H1 (cell line): ENCODE measurements around the gene ASMTL. TPM values are rescaled to one million over a fixed set of nuclear protein-coding genes. Genes with fewer than 3 reads are reported as not detected.
"Not testable (repeated sequence)": the region's sequence is repeated elsewhere in the genome, so short reads cannot be mapped to it uniquely, and the experiment has no call there.

Source experiments
- CTCF ChIA-PET: fragments of 300-600 bp; sonication (Branson Sonifier 250); formaldehyde crosslinking; loops from one replicate; lab custom pipeline; 2021; ENCODE audit not compliant: partially characterized antibody; lab: Charles Lee
- POLR2A ChIA-PET: fragments of 300-600 bp; sonication (Branson Sonifier 250); formaldehyde crosslinking; loops from one replicate; lab custom pipeline; 2021; ENCODE audit warnings: inconsistent platforms; ENCODE audit not compliant: partially characterized antibody; lab: Charles Lee
- DNase-seq, 2 experiments: peaks; one replicate each; pipeline versions ENCODE4 v3.0.0 to v3.0.0-alpha.2; 2010 to 2022; ENCODE audit warnings: low spot score in 2 of 2, low read depth in 1 of 2, mixed read lengths in 1 of 2
- FAIRE-seq: peaks from 2 replicates; lab custom pipeline; 2011; peaks lifted over from hg19 to GRCh38; lab: Jason Lieb, UNC
- H2AFZ ChIP-seq: 2 replicates; pipeline ENCODE4 v1.8.1; 2012; ENCODE audit warnings: low read length, inconsistent platforms
- H2AK5ac ChIP-seq: 2 replicates; pipeline ENCODE4 v1.6.1; 2013; ENCODE audit warnings: low read depth, low read length
- H2BK120ac ChIP-seq: replicated peaks from 2 replicates; pipeline ENCODE3; 2013; ENCODE audit warnings: low read depth, low read length, inconsistent platforms
- H2BK12ac ChIP-seq: 2 replicates; pipeline ENCODE4 v1.6.1; 2013; ENCODE audit warnings: low read depth, low read length
- H2BK15ac ChIP-seq: 2 replicates; pipeline ENCODE4 v1.6.1; 2013; ENCODE audit warnings: low read length
- H2BK20ac ChIP-seq: 2 replicates; pipeline ENCODE4 v1.6.1; 2013; ENCODE audit warnings: low read length
- H2BK5ac ChIP-seq: 2 replicates; pipeline ENCODE4 v1.6.1; 2013; ENCODE audit warnings: low read depth, low read length
- H3K14ac ChIP-seq: 2 replicates; pipeline ENCODE4 v1.6.1; 2013; ENCODE audit warnings: inconsistent platforms; ENCODE audit not compliant: insufficient read length
- H3K18ac ChIP-seq: 2 replicates; pipeline ENCODE4 v1.6.1; 2013; ENCODE audit warnings: low read length; ENCODE audit errors: extremely low read depth
- H3K23ac ChIP-seq: 2 replicates; pipeline ENCODE4 v1.6.1; 2013; ENCODE audit warnings: inconsistent platforms; ENCODE audit not compliant: insufficient read length
- H3K23me2 ChIP-seq: 2 replicates; pipeline ENCODE4 v1.6.1; 2013; ENCODE audit warnings: low read depth, low read length
- H3K27ac ChIP-seq: 2 replicates; pipeline ENCODE4 v1.6.1; 2011; ENCODE audit warnings: low read depth, low read length, inconsistent platforms
- H3K27me3 ChIP-seq, 4 experiments: replicated peaks in 1 of 4; 1 replicate in 1 of 4; 2 replicates in 3 of 4; pipeline versions ENCODE4 v1.6.1 to v1.8.1; 2011 to 2013; ENCODE audit warnings: low read length in 3 of 4, mild to moderate bottlenecking in 3 of 4, inconsistent platforms in 2 of 4, mixed read lengths in 2 of 4, moderate library complexity in 1 of 4; ENCODE audit not compliant: control insufficient read depth in 3 of 4, insufficient read depth in 3 of 4; ENCODE audit errors: extremely low read depth in 1 of 4
- H3K36me3 ChIP-seq, 4 experiments: 2 replicates each; pipeline versions ENCODE4 v1.6.1 to v1.8.1; 2011 to 2013; ENCODE audit warnings: mild to moderate bottlenecking in 4 of 4, low read length in 3 of 4, moderate library complexity in 2 of 4, control low read depth in 1 of 4, inconsistent platforms in 1 of 4; ENCODE audit not compliant: insufficient read depth in 4 of 4, control insufficient read depth in 2 of 4
- H3K4ac ChIP-seq: replicated peaks from 2 replicates; pipeline ENCODE3; 2013; ENCODE audit warnings: low read length, low read depth, mixed read lengths, inconsistent platforms; ENCODE audit not compliant: insufficient read length
- H3K4me1 ChIP-seq, 4 experiments: replicated peaks in 1 of 4; 1 replicate in 1 of 4; 2 replicates in 3 of 4; pipeline versions ENCODE4 v1.6.1 to v1.8.1; 2011 to 2013; ENCODE audit warnings: low read length in 3 of 4, inconsistent platforms in 2 of 4, mixed read lengths in 1 of 4; ENCODE audit not compliant: insufficient read depth in 4 of 4, control insufficient read depth in 3 of 4
- H3K4me2 ChIP-seq, 2 experiments: 2 replicates each; pipeline versions ENCODE4 v1.6.1 to v1.8.1; 2011 to 2013; ENCODE audit warnings: low read depth in 2 of 2, low read length in 2 of 2, control low read depth in 1 of 2, inconsistent platforms in 1 of 2, mild to moderate bottlenecking in 1 of 2; ENCODE audit not compliant: insufficient read depth in 1 of 2
- H3K4me3 ChIP-seq, 4 experiments: fragments of 200-600, 300-600 bp in 1 of 4; sonication (generic), shearing (Covaris generic), sonication (Bioruptor Twin) in 1 of 4; 2 replicates each; pipeline versions ENCODE4 v1.5.1 to v1.8.1; 2011 to 2016; ENCODE audit warnings: low read length in 4 of 4, low read depth in 3 of 4, control low read depth in 2 of 4, inconsistent platforms in 2 of 4, mild to moderate bottlenecking in 2 of 4, mixed read lengths in 1 of 4, moderate library complexity in 1 of 4; ENCODE audit not compliant: insufficient read depth in 2 of 4; ENCODE audit errors: extremely low read depth in 1 of 4
- H3K56ac ChIP-seq: replicated peaks from 2 replicates; pipeline ENCODE3; 2013; ENCODE audit warnings: low read depth, mild to moderate bottlenecking, mixed read lengths, low read length, inconsistent platforms; ENCODE audit not compliant: insufficient read length
- H3K79me1 ChIP-seq: 2 replicates; pipeline ENCODE4 v1.6.1; 2013; ENCODE audit warnings: low read depth, low read length, control low read depth
- H3K79me2 ChIP-seq, 2 experiments: 2 replicates each; pipeline versions ENCODE4 v1.6.1 to v1.8.1; 2012 to 2013; ENCODE audit warnings: low read length in 2 of 2, mild to moderate bottlenecking in 2 of 2, inconsistent platforms in 1 of 2; ENCODE audit not compliant: insufficient read depth in 2 of 2, control insufficient read depth in 1 of 2
- H3K9ac ChIP-seq, 4 experiments: replicated peaks in 1 of 4; 1 replicate in 1 of 4; 2 replicates in 3 of 4; pipeline versions ENCODE4 v1.6.1 to v1.8.1; 2011 to 2013; ENCODE audit warnings: low read depth in 3 of 4, low read length in 3 of 4, control low read depth in 2 of 4, mild to moderate bottlenecking in 2 of 4, moderate library complexity in 2 of 4, inconsistent platforms in 1 of 4; ENCODE audit errors: extremely low read depth in 1 of 4
- H3K9me3 ChIP-seq, 2 experiments: 2 replicates each; pipeline versions ENCODE4 v1.6.1 to v1.8.1; 2012 to 2013; ENCODE audit warnings: mild to moderate bottlenecking in 2 of 2, moderate library complexity in 2 of 2, control low read depth in 1 of 2, inconsistent platforms in 1 of 2, low read depth in 1 of 2, low read length in 1 of 2, mixed read lengths in 1 of 2; ENCODE audit not compliant: insufficient read depth in 2 of 2
- H4K20me1 ChIP-seq, 2 experiments: replicated peaks in 1 of 2; 2 replicates each; pipeline versions ENCODE3 to v1.8.1; 2011 to 2013; ENCODE audit warnings: inconsistent platforms in 2 of 2, low read length in 2 of 2, mild to moderate bottlenecking in 1 of 2; ENCODE audit not compliant: insufficient read depth in 2 of 2, control insufficient read depth in 1 of 2
- H4K5ac ChIP-seq: 2 replicates; pipeline ENCODE4 v1.6.1; 2013; ENCODE audit warnings: low read length, low read depth, mixed read lengths, inconsistent platforms; ENCODE audit not compliant: insufficient read length
- H4K8ac ChIP-seq: 2 replicates; pipeline ENCODE4 v1.8.0; 2013; ENCODE audit warnings: mild to moderate bottlenecking, moderate library complexity, low read length, inconsistent platforms; ENCODE audit not compliant: insufficient read depth; ENCODE audit errors: extremely low read depth
- H4K91ac ChIP-seq: replicated peaks from 2 replicates; pipeline ENCODE3; 2013; ENCODE audit warnings: low read length, mixed read lengths, inconsistent platforms; ENCODE audit not compliant: insufficient read length
- BACH1 ChIP-seq: IDR thresholded peaks from 2 replicates; pipeline ENCODE4 v1.6.1; 2012; ENCODE audit warnings: low read length, improper control_type of control experiment
- CREB1 ChIP-seq: IDR thresholded peaks from 2 replicates; pipeline ENCODE4 v1.6.1; 2012; ENCODE audit warnings: inconsistent platforms
- HDAC2 ChIP-seq, 2 experiments: fragments of 300-600 bp in 1 of 2; sonication (generic) in 1 of 2; IDR thresholded peaks; 2 replicates each; pipeline ENCODE4 v1.6.1; 2011 to 2012; ENCODE audit warnings: low read depth in 2 of 2, low read length in 2 of 2, mild to moderate bottlenecking in 2 of 2, moderate library complexity in 2 of 2, borderline replicate concordance in 1 of 2, inconsistent platforms in 1 of 2
- KDM1A ChIP-seq: fragments of 200-600, 300-600 bp; sonication (generic); IDR thresholded peaks from 2 replicates; pipeline ENCODE4 v1.7.1; 2016; ENCODE audit warnings: mild to moderate bottlenecking, low read length, borderline replicate concordance
- KDM4A ChIP-seq: IDR thresholded peaks from one replicate; pipeline ENCODE4 v1.7.1; 2012; ENCODE audit warnings: low read depth, mild to moderate bottlenecking, moderate library complexity, low read length, inconsistent platforms; ENCODE audit not compliant: severe bottlenecking
- SP1 ChIP-seq: IDR thresholded peaks from 2 replicates; pipeline ENCODE4 v1.6.1; 2011; ENCODE audit warnings: low read depth, low read length
- WGBS, 2 experiments: shearing (Covaris generic) in 1 of 2; methylation state at CpG; one replicate each; pipeline versions ENCODE4 v1.1.6 to v1.1.7; 2013 to 2015; ENCODE audit warnings: low lambda C conversion rate in 2 of 2, mixed read lengths in 2 of 2, inconsistent platforms in 1 of 2, low coverage in 1 of 2, missing lambda C conversion rate in 1 of 2; ENCODE audit not compliant: insufficient replicate concordance in 2 of 2, insufficient coverage in 1 of 2, insufficient read length in 1 of 2; ENCODE audit errors: extremely low coverage in 1 of 2, missing lambda C conversion rate in 1 of 2; 5-methylcytosine and 5-hydroxymethylcytosine counted together
- polyA plus RNA-seq, 7 experiments: library from polyadenylated mRNA; depleted of rRNA in 3 of 7; stranded (reverse) in 5 of 7; unstranded in 2 of 7; fragments of >200 nt in 5 of 7; fragments of 200-250 nt in 2 of 7; gene quantifications; 1 replicate in 5 of 7; 2 replicates in 1 of 7; 4 replicates in 1 of 7; pipeline versions ENCODE4 v1.2.1 to v1.2.3, GENCODE V29; 2011 to 2013; ENCODE audit warnings: missing spikeins in 2 of 7, mixed read lengths in 2 of 7
- total RNA-seq: library from RNA; stranded (reverse); fragmentation: NEBNext Ultra II Directional; extraction: Animal tissue kit (Norgen Biotek cat#: 25700); gene quantifications from 2 replicates; pipeline ENCODE4 v1.2.1, GENCODE V29; 2021

ASMTL gene
- total and polyA plus RNA-seq, 2 of the 8 experiments (the other 6 are each of a cell fraction or from before 2014, with no cell fraction given): 75.6 to 81.4 TPM

GRCh38 chrX:1368385-1368698, 84.4 kb downstream of the ASMTL start (continued):
- no peak for TF ChIP-seq BACH1
- no peak for TF ChIP-seq KDM1A
- no peak for TF ChIP-seq KDM4A
- TF ChIP-seq HDAC2 (IDR thresholded peaks at IDR 0.05; ENCODE audit: borderline replicate concordance in 1 of 2, low read depth in 2 of 2, low read length in 2 of 2): no peak
- no peak for TF ChIP-seq CREB1
- no peak for TF ChIP-seq SP1

GRCh38 chrX:1366363-1366762, 86.3 kb downstream of the ASMTL start:
- H3K56ac ChIP-seq, FAIRE-seq, H3K14ac ChIP-seq, H2AK5ac ChIP-seq, H2BK12ac ChIP-seq, H3K79me1 ChIP-seq, H2BK5ac ChIP-seq, H4K20me1 ChIP-seq, H3K9ac ChIP-seq, H3K9me3 ChIP-seq, H3K4me1 ChIP-seq, POLR2A ChIA-PET, H3K23ac ChIP-seq, H3K79me2 ChIP-seq, H3K23me2 ChIP-seq, H3K4me2 ChIP-seq, H2AFZ ChIP-seq, H2BK20ac ChIP-seq, H3K18ac ChIP-seq, H4K91ac ChIP-seq, H4K8ac ChIP-seq, H3K27me3 ChIP-seq, DNase-seq, H3K36me3 ChIP-seq, CTCF ChIA-PET, H3K4ac ChIP-seq, H2BK15ac ChIP-seq, H2BK120ac ChIP-seq, H4K5ac ChIP-seq, H3K4me3 ChIP-seq, H3K27ac ChIP-seq: not testable (repeated sequence)
- no CpG with 5 or more reads among the region's 63 CpGs for WGBS, 2 experiments
